CD4-positive, alpha-beta T cell (primary cell): ENCODE measurements around the gene LPAR3. TPM values are rescaled to one million over a fixed set of nuclear protein-coding genes. Genes with fewer than 3 reads are reported as not detected.

Experiments
- ATAC-seq: fragments of 200-7000 bp; cut with Tn5 transposase; one replicate; pipeline ENCODE4 v1.10.0; 2022; ENCODE audit warnings: mild to moderate bottlenecking; ENCODE audit not compliant: poor library complexity
- CTCF ChIA-PET: fragments of 350-600 bp; sonication (Branson Sonifier 250); formaldehyde crosslinking; loops from one replicate; lab custom pipeline; 2021; ENCODE audit warnings: antibody characterized with exemption, inconsistent platforms; lab: Charles Lee
- POLR2A ChIA-PET: fragments of 350-600 bp; sonication (Branson Sonifier 250); formaldehyde crosslinking; loops from one replicate; lab custom pipeline; 2021; ENCODE audit warnings: antibody characterized with exemption, inconsistent platforms; lab: Charles Lee
- DNase-seq, 14 experiments: peaks; one replicate each; pipeline ENCODE4 v3.0.0-alpha.2; 2013 to 2020; ENCODE audit warnings: mixed read lengths in 2 of 14
- H3K27ac ChIP-seq, 2 donors: one replicate each; pipeline versions ENCODE4 v1.5.1 to v1.7.0; 2013; ENCODE audit warnings: low read length in 2 of 2, low read depth in 1 of 2, mild to moderate bottlenecking in 1 of 2
- H3K27me3 ChIP-seq, 2 experiments: 1 replicate in 1 of 2; 2 replicates in 1 of 2; pipeline versions ENCODE4 v1.6.1 to v1.7.0; 2013; ENCODE audit warnings: low read length in 2 of 2, control low read depth in 1 of 2, mild to moderate bottlenecking in 1 of 2, moderate library complexity in 1 of 2; ENCODE audit not compliant: insufficient read depth in 2 of 2, control insufficient read depth in 1 of 2
- H3K36me3 ChIP-seq: one replicate; pipeline ENCODE4 v1.6.1; 2013; ENCODE audit warnings: low read length, control low read depth; ENCODE audit not compliant: insufficient read depth
- H3K4me1 ChIP-seq: one replicate; pipeline ENCODE4 v1.6.1; 2013; ENCODE audit warnings: low read length, control low read depth; ENCODE audit not compliant: insufficient read depth
- H3K4me3 ChIP-seq: one replicate; pipeline ENCODE4 v1.5.1; 2013; ENCODE audit warnings: mild to moderate bottlenecking, low read length, moderate library complexity
- H3K9me3 ChIP-seq, 2 experiments: 1 replicate in 1 of 2; 2 replicates in 1 of 2; pipeline versions ENCODE4 v1.6.1 to v1.7.0; 2013; ENCODE audit warnings: low read length in 2 of 2, mild to moderate bottlenecking in 2 of 2, control low read depth in 1 of 2, moderate library complexity in 1 of 2; ENCODE audit not compliant: control insufficient read depth in 1 of 2, insufficient read depth in 1 of 2
- H3K27ac Mint-ChIP-seq: one replicate; pipeline ENCODE4 v1.8.0; 2020; ENCODE audit warnings: mixed read lengths
- H3K27me3 Mint-ChIP-seq: one replicate; pipeline ENCODE4 v1.8.0; 2021; ENCODE audit warnings: mixed read lengths
- H3K36me3 Mint-ChIP-seq: one replicate; pipeline ENCODE4 v1.8.0; 2021; ENCODE audit warnings: low read depth, mixed read lengths
- H3K4me1 Mint-ChIP-seq: one replicate; pipeline ENCODE4 v1.8.0; 2021; ENCODE audit warnings: low read depth, mixed read lengths
- H3K4me3 Mint-ChIP-seq: one replicate; pipeline ENCODE4 v1.8.0; 2020; ENCODE audit warnings: mild to moderate bottlenecking, mixed read lengths
- H3K9me3 Mint-ChIP-seq: one replicate; pipeline ENCODE4 v1.8.0; 2020; ENCODE audit warnings: mixed read lengths
- CTCF ChIP-seq: fragments of 200-600 bp; IDR thresholded peaks from one replicate; pipeline ENCODE4 v1.8.0; 2022; ENCODE audit warnings: antibody characterized with exemption, mild to moderate bottlenecking
- intact Hi-C, 2 experiments: fragments of 100-400 bp; cut with DNase I in 1 of 2; cut with micrococcal nuclease in 1 of 2; formaldehyde crosslinking; loops; one replicate each; pipeline versions ENCODE4 v1.15.1 to v1.9.0; 2023 to 2025; cut with DNase I, micrococcal nuclease
- total RNA-seq, 174 experiments: library from RNA in 2 of 174; stranded (reverse) in 2 of 174; gene quantifications; one replicate each; pipeline ENCODE4 v1.2.3 and lab custom pipeline; 2021 to 2026

Gene LPAR3
- total RNA-seq, 2 experiments from 2014 or later = 0.25 to 0.87 TPM

DNA sequence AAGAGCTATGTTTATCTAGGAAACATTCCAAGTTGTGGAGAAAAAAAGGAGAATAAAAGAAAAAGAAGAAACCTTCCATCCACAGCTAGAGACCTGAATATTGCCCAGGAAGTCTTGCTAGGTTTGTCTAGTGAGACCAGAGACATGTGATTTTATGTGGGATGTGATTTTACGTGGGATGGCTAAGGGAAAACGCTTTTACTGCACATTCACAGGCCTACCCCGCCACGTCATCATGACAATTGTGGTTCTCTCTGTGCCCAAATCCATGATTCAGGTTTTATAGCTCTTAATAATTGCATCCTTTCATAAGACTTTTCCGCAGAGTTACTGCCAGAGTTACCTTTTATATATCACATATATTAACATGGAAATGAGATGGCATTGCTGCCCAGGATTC is 116.4 kb downstream of the LPAR3 start:
- ChIA-PET POLR2A (no interaction called here), CTCF (interaction anchor here (2.0 kb wide), 1 partner anchor 160 kb away, joined by 5 read pairs; no protein-coding TSS in a partner anchor)
- intact Hi-C loops = no loop called here

GRCh38 chr1:84775535-84775920 is 117.5 kb downstream of the LPAR3 start:
- Histone ChIP-seq H3K4me1 (peaks cover 16% of the 10 kb centered on the region), H3K36me3 (no peaks in the 10 kb centered on the region), H3K9me3 (no peaks in the 10 kb centered on the region), H3K27me3 (no peaks in the 10 kb centered on the region), H3K4me3 (no peak overlapping the region), H3K27ac (no peak overlapping the region)
- POLR2A ChIA-PET = interaction anchor here (0.6 kb wide), 1 partner anchor 200 kb away, joined by 4 read pairs; no protein-coding TSS in a partner anchor
- Mint-ChIP-seq H3K4me1 (peaks cover 10% of the 10 kb centered on the region), H3K36me3 (no peaks in the 10 kb centered on the region), H3K4me3 (no peak overlapping the region), H3K9me3 (no peaks in the 10 kb centered on the region), H3K27ac (no peak overlapping the region), H3K27me3 (no peaks in the 10 kb centered on the region)
- ATAC-seq (no peak), DNase-seq (no peak)
- CTCF ChIA-PET = interaction anchor here (2.0 kb wide), 1 partner anchor 161 kb away, joined by 5 read pairs; no protein-coding TSS in a partner anchor
- intact Hi-C loops = no loop called here
- no peak for TF ChIP-seq CTCF

More for the DNA sequence above, 116.4 kb downstream of the LPAR3 start:
- Mint-ChIP-seq H3K36me3 (no peaks in the 10 kb centered on the region), H3K4me3 (no peak overlapping the region), H3K9me3 (no peaks in the 10 kb centered on the region), H3K4me1 (peaks cover 18% of the 10 kb centered on the region), H3K27me3 (no peaks in the 10 kb centered on the region), H3K27ac (no peak overlapping the region)
- no peak for TF ChIP-seq CTCF
- Histone ChIP-seq H3K4me3 (no peak overlapping the region), H3K27me3 (no peaks in the 10 kb centered on the region), H3K27ac (no peak overlapping the region), H3K36me3 (no peaks in the 10 kb centered on the region), H3K4me1 (peaks cover 17% of the 10 kb centered on the region), H3K9me3 (no peaks in the 10 kb centered on the region)
- no peak for DNase-seq
- no peak for ATAC-seq

DNA sequence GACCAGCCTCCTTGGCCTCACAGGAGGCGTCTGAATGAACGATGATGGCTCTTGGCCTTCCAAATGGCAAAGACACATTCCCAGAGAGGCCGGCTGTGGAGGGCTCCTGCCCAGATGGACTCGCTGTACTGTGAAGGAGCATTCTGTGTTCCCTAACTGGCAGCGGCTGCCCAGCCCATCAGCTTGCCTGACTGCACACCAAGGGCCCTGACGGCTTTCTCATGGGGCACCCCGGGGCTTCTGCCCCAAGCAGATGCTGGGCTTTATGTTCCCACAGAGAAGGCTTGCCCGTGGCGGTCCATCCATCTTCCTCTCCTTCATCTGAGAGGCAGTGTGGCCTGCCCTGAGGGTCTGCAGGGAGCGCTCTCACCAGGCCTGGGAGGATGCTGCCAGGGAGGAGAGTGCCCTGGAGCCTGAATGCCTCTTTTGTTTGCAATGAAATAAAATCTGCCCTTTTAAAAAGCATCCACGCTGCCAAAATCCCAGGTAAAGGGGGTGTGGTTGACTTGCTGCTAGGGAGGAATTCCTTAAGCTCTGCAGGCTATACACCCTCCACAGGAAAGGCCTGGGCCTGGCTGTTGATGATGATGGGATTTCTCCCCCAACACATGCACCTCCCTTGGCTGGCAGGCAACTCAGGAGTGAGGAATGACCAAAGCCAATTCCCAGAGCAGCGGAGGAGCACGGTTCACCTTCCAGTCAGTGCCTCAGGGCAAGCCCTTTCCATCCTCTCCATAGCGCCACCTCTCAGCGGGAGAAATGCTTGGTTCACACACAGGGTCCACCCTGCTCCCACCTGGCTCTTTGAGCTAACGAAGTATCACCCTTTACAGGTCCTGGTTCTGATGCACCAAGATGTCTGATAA is 118.1 kb downstream of the LPAR3 start:
- ATAC-seq = no peak
- no peak overlapping the region for H3K27ac Mint-ChIP-seq
- no peaks in the 10 kb centered on the region for H3K36me3 Mint-ChIP-seq
- no peak for DNase-seq
- no peaks in the 10 kb centered on the region for H3K9me3 ChIP-seq
- peaks cover 5% of the 10 kb centered on the region for H3K4me1 Mint-ChIP-seq
- peaks cover 9% of the 10 kb centered on the region for H3K4me1 ChIP-seq
- no peak for TF ChIP-seq CTCF
- intact Hi-C loops = loop anchor here (5.0 kb wide), 5 partner anchors 153 to 868 kb away; no protein-coding TSS in a partner anchor
- ChIA-PET CTCF (interaction anchor here (2.0 kb wide), 1 partner anchor 161 kb away, joined by 5 read pairs; no protein-coding TSS in a partner anchor), POLR2A (no interaction called here)
- no peaks in the 10 kb centered on the region for H3K9me3 Mint-ChIP-seq
- H3K36me3 ChIP-seq = no peaks in the 10 kb centered on the region
- H3K4me3 Mint-ChIP-seq = no peak overlapping the region
- no peaks in the 10 kb centered on the region for H3K27me3 Mint-ChIP-seq
- no peak overlapping the region for H3K4me3 ChIP-seq
- no peaks in the 10 kb centered on the region for H3K27me3 ChIP-seq
- no peak overlapping the region for H3K27ac ChIP-seq
